GM21526 (cell line): ENCODE measurements around the gene RIPOR2.

Experiments
- ATAC-seq: cut with Tn5 transposase; IDR thresholded peaks from one replicate; pipeline ENCODE4 v1.9.1; 2021; ENCODE audit warnings: moderate library complexity; ENCODE audit not compliant: unreplicated experiment, low FRiP score

The RIPOR2 gene

GRCh38 chr6:24825130-24825630 lies 110.6 kb downstream of the RIPOR2 start:
- no peak for ATAC-seq

- ATAC-seq = no peak
Measured at GRCh38 chr6:24824142-24824938, 111.4 kb downstream of the RIPOR2 start.

GRCh38 chr6:24823185-24823584 lies 112.6 kb downstream of the RIPOR2 start:
- no peak for ATAC-seq

- ATAC-seq = no peak
Measured at GRCh38 chr6:24822696-24823095, 113.1 kb downstream of the RIPOR2 start.

GRCh38 chr6:24821860-24822444 lies 113.8 kb downstream of the RIPOR2 start:
- no peak for ATAC-seq

GRCh38 chr6:24818346-24818745 lies 117.4 kb downstream of the RIPOR2 start:
- ATAC-seq = no peak

GRCh38 chr6:24809728-24810127 lies 126.0 kb downstream of the RIPOR2 start:
- ATAC-seq = no peak

GRCh38 chr6:24807584-24807983 lies 128.2 kb downstream of the RIPOR2 start:
- no peak for ATAC-seq

GRCh38 chr6:24802271-24803059 lies 133.3 kb downstream of the RIPOR2 start:
- ATAC-seq = no peak

- ATAC-seq = no peak
Measured at GRCh38 chr6:24799541-24799915, 136.2 kb downstream of the RIPOR2 start.

GRCh38 chr6:24798740-24799540 lies 136.8 kb downstream of the RIPOR2 start, which contains the start of gene ARMH2:
Gene ARMH2 (minus strand): TSS chr6:24798917. CDS start chr6:24798857, 60 bp downstream.
- no peak for ATAC-seq

- ATAC-seq = no peak
Measured at GRCh38 chr6:24797596-24798216, 138.1 kb downstream of the RIPOR2 start.

GRCh38 chr6:24796616-24797290 lies 139.0 kb downstream of the RIPOR2 start:
- no peak for ATAC-seq

- no peak for ATAC-seq
Measured at GRCh38 chr6:24795106-24795505, 140.7 kb downstream of the RIPOR2 start.

GRCh38 chr6:24788031-24788665 lies 147.6 kb downstream of the RIPOR2 start:
- ATAC-seq = no peak

GRCh38 chr6:24780206-24780605 lies 155.6 kb downstream of the RIPOR2 start:
- no peak for ATAC-seq

GRCh38 chr6:24779416-24780016 lies 156.2 kb downstream of the RIPOR2 start:
- ATAC-seq = no peak

- no peak for ATAC-seq
Measured at GRCh38 chr6:24778878-24779277, 156.9 kb downstream of the RIPOR2 start.
